ENCODE results near the gene CCL23.

The CCL23 gene

DNA sequence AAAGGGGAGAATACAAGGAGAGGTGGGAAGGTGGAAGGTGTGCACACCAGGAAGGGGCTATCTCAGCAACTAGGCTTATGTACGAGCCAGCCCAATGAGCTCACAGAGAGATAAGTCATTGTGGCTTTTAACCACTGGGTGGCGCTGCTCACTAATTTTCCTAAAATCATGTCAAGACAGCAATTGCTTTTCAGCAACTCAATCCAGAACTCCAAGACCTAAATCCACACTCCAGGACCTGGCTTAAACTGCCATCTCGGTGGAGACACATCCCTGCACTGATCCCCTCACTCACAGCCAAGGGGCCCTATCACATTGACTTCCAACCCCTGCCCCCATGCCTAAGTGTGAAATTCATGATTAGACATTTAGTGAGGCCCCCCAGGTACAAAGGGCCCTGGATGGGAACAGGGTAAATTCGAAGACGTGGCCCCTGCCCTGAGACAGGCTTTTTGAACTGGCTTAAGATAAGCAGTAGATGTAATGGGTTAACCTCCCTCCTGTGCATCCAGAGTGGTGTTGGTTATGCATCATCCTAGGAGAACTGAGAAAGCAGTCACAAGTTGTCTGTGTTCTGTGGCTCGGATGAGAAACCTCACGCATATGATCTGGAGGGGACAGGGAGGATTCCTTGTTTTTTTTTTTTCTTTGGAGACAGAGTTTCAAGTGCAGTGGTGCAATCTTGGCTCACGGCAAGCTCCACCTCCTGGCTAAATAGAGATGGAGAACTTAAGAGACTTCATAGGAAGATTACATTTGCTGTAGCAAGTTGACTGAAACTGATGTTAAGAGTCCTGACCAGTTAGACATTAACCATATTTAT, 48.0 kb downstream of the CCL23 start:
- DNase-seq (ENCODE audit: low read depth in 2 of 2) = peak; percentile 15 to 48

DNA sequence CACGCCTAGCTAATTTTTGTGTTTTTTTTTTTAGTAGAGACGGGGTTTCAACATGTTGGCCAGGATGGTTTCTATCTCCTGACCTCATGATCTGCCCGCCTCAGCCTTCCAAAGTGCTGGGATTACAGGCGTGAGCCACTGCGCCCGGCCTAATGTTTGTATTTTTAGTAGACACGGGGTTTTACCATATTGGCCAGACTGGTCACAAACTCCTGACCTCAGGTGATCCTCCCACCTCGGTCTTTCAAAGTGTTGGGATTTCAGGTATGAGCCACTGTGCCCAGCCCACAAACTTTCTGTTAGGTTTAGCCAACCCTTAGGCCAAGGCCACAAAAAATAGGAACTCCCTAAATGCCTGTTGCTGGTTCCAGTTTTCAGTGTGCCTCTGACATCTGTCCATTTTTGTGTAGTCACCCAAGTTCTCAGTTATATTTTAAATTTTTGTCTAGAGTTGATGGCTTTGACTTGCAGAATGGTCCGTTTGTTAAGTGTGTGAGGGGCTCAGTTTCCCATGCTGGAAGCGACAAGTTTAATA, 49.2 kb downstream of the CCL23 start:
- no peak for DNase-seq (ENCODE audit: low read depth in 2 of 2)

DNA sequence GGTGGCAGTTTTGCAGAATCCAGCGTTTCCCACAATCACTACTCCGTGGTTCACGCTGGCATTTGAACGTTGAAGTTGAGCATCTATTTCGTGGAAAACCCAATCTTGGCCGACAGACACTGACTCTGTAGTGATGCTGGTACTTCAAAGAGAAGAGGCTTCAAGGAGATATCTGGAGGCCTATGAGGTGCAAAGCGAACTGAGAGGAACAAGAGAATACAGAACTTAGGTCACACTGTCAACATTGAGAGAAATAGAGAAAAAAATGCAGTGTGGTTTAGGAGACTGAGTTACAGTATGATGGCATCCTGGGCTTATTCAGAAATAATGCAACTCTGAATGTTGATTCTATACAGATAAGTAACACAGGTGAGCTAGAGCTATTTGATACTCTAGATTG, 52.5 kb downstream of the CCL23 start:
- DNase-seq (ENCODE audit: low read depth in 2 of 2) = no peak

DNA sequence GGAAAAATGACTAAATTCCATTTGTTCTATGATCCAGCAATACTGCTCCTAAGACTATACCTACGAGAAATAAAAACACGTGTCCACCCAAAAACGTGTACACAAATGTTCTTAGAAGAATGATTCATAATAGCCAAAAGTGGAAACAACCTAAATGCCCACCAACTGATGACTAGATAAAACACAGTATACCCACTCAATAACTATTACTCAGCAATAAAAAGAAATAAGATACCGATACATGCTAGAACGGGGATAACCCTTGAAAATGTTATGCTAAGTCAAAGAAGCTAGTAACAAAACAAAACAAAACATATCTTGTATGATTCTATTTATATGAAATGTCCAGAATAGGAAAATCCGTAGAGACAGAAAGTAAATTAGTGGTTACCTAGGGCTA, 54.1 kb downstream of the CCL23 start:
- no peak for DNase-seq (ENCODE audit: low read depth in 2 of 2)
